Peyer's patch (tissue), 4 donors: ENCODE data around the gene IKZF4.

ENCODE experiments used
- POLR2A ChIP-seq, 2 donors: fragments of 450-650 bp; IDR thresholded peaks; one replicate each; pipeline ENCODE4 v1.5.1; 2017; ENCODE audit warnings: antibody characterized with exemption in 2 of 2, mild to moderate bottlenecking in 2 of 2, moderate library complexity in 2 of 2
- TF ChIP-seq, protein P1 (sequence below), 6 experiments: fragments of 450-650 bp in 4 of 6; fragments of 200-600 bp in 2 of 6; sonication (generic) in 1 of 6; IDR thresholded peaks; one replicate each; pipeline ENCODE4 v1.5.1; 2017 to 2019; ENCODE audit warnings: antibody characterized with exemption in 6 of 6, mild to moderate bottlenecking in 3 of 6, moderate library complexity in 1 of 6

- TF ChIP-seq, protein P1, sequence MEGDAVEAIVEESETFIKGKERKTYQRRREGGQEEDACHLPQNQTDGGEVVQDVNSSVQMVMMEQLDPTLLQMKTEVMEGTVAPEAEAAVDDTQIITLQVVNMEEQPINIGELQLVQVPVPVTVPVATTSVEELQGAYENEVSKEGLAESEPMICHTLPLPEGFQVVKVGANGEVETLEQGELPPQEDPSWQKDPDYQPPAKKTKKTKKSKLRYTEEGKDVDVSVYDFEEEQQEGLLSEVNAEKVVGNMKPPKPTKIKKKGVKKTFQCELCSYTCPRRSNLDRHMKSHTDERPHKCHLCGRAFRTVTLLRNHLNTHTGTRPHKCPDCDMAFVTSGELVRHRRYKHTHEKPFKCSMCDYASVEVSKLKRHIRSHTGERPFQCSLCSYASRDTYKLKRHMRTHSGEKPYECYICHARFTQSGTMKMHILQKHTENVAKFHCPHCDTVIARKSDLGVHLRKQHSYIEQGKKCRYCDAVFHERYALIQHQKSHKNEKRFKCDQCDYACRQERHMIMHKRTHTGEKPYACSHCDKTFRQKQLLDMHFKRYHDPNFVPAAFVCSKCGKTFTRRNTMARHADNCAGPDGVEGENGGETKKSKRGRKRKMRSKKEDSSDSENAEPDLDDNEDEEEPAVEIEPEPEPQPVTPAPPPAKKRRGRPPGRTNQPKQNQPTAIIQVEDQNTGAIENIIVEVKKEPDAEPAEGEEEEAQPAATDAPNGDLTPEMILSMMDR (IDR thresholded peaks at IDR 0.05) = no peak
- TF ChIP-seq POLR2A (IDR thresholded peaks at IDR 0.05) = no peak
Measured at GRCh38 chr12:56014205-56014604, 6.6 kb upstream of the IKZF4 start.
